COLO829 (cell line): Measurements from ENCODE around the gene DLX1.
"Not testable (repeated sequence)": the region's sequence is repeated elsewhere in the genome, so short reads cannot be mapped to it uniquely, and the experiment has no call there.

Experiments used
- DNase-seq: peaks from one replicate; pipeline ENCODE4 v3.0.0; 2012; ENCODE audit warnings: low spot score

The DLX1 gene

GRCh38 chr2:172114579-172114978 lies 29.3 kb downstream of the DLX1 start:
- DNase-seq: no peak

GRCh38 chr2:172116107-172116506 lies 30.8 kb downstream of the DLX1 start:
- no peak for DNase-seq

- peak; percentile 52 for DNase-seq
These were observed 33.8 kb downstream of the DLX1 start for GRCh38 chr2:172119089-172119488.

GRCh38 chr2:172120118-172120517 lies 34.8 kb downstream of the DLX1 start:
- no peak for DNase-seq

GRCh38 chr2:172128484-172128883 lies 43.2 kb downstream of the DLX1 start:
- DNase-seq: no peak

GRCh38 chr2:172129404-172129803 lies 44.1 kb downstream of the DLX1 start:
- no peak for DNase-seq

GRCh38 chr2:172131713-172132555 lies 46.6 kb downstream of the DLX1 start:
- no peak for DNase-seq

GRCh38 chr2:172134270-172134669 lies 49.0 kb downstream of the DLX1 start:
- DNase-seq: no peak

GRCh38 chr2:172135446-172135845 lies 50.1 kb downstream of the DLX1 start:
- no peak for DNase-seq

GRCh38 chr2:172137109-172137508 lies 51.8 kb downstream of the DLX1 start:
- DNase-seq: no peak

- no peak for DNase-seq
These were observed 52.6 kb downstream of the DLX1 start for GRCh38 chr2:172137943-172138342.

GRCh38 chr2:172138727-172139126 lies 53.4 kb downstream of the DLX1 start:
- DNase-seq: not testable (repeated sequence)
